GM12878 (cell line): ENCODE measurements around the gene SDHC. TPM values are rescaled to one million over a fixed set of nuclear protein-coding genes. Genes with fewer than 3 reads are reported as not detected.
"Not testable (repeated sequence)": the region's sequence is repeated elsewhere in the genome, so short reads cannot be mapped to it uniquely, and the experiment has no call there.

ENCODE experiments used
- ATAC-seq: fragments of 200-7000 bp; cut with Tn5 transposase; 3 replicates; pipeline ENCODE4 v1.9.1; 2020; ENCODE audit warnings: mild to moderate bottlenecking, moderate library complexity
- BruUV-seq: library from RNA; stranded (reverse); fragments of 400-500 nt; replicated peaks from 2 replicates; lab custom pipeline; 2021; lab: Mats Ljungman, UMichigan
- CTCF ChIA-PET: fragments of 300-600 bp; sonication (Branson Sonifier 250); formaldehyde crosslinking; extraction: SDS; loops from one replicate; lab custom pipeline; 2021; ENCODE audit warnings: inconsistent platforms; lab: Yijun Ruan, JAX
- POLR2A ChIA-PET: fragments of 350-600 bp; formaldehyde crosslinking; extraction: SDS; loops from one replicate; lab custom pipeline; 2021; ENCODE audit warnings: inconsistent platforms; lab: Charles Lee
- RAD21 ChIA-PET: fragments of 300-600 bp; sonication (Branson Sonifier 250); formaldehyde crosslinking; loops from one replicate; lab custom pipeline; 2023; ENCODE audit warnings: antibody characterized with exemption; ENCODE audit not compliant: unreplicated experiment; lab: Charles Lee
- SMC1A ChIA-PET: fragments of 300-600 bp; sonication (Branson Sonifier 250); formaldehyde crosslinking; loops from one replicate; lab custom pipeline; 2023; ENCODE audit not compliant: unreplicated experiment, uncharacterized antibody; lab: Charles Lee
- DNase-seq: peaks from one replicate; pipeline ENCODE4 v3.0.0-alpha.2; 2011; ENCODE audit warnings: low read depth, low spot score
- FAIRE-seq: peaks from 3 replicates; lab custom pipeline; 2011; peaks lifted over from hg19 to GRCh38; lab: Jason Lieb, UNC
- H2AFZ ChIP-seq: 2 replicates; pipeline ENCODE4 v1.6.0; 2011; ENCODE audit warnings: low read depth, low read length, control low read depth; ENCODE audit not compliant: control insufficient read depth
- H3K27ac ChIP-seq: 2 replicates; pipeline ENCODE4 v1.5.1; 2011; ENCODE audit warnings: control low read depth; ENCODE audit not compliant: control insufficient read depth, insufficient read depth
- H3K27me3 ChIP-seq, 2 experiments: replicated peaks in 1 of 2; 2 replicates each; pipeline versions ENCODE4 v1.6.0 to v1.6.1; 2011; ENCODE audit warnings: low read length in 1 of 2; ENCODE audit not compliant: control insufficient read depth in 2 of 2, insufficient read depth in 2 of 2
- H3K36me3 ChIP-seq, 2 experiments: 2 replicates each; pipeline ENCODE4 v1.5.1; 2011; ENCODE audit warnings: low read length in 1 of 2; ENCODE audit not compliant: control insufficient read depth in 2 of 2, insufficient read depth in 2 of 2
- H3K4me1 ChIP-seq: 2 replicates; pipeline ENCODE4 v1.6.1; 2011; ENCODE audit warnings: mild to moderate bottlenecking, low read length, moderate library complexity, mixed read lengths; ENCODE audit not compliant: control insufficient read depth, insufficient read depth
- H3K4me2 ChIP-seq: 2 replicates; pipeline ENCODE4 v1.6.0; 2011; ENCODE audit warnings: control low read depth; ENCODE audit not compliant: control insufficient read depth, insufficient read depth
- H3K4me3 ChIP-seq: fragments of 200-600 bp; sonication (generic); 2 replicates; pipeline ENCODE4 v1.5.1; 2016
- H3K79me2 ChIP-seq: 2 replicates; pipeline ENCODE4 v1.6.0; 2011; ENCODE audit warnings: low read length; ENCODE audit not compliant: control insufficient read depth, insufficient read depth
- H3K9ac ChIP-seq: 2 replicates; pipeline ENCODE4 v1.8.0; 2011; ENCODE audit warnings: low read length, control low read depth, mixed read lengths; ENCODE audit not compliant: control insufficient read depth, insufficient read depth
- H3K9me3 ChIP-seq: replicated peaks from 3 replicates; pipeline ENCODE4 v1.5.1; 2011; ENCODE audit warnings: mild to moderate bottlenecking, low read length; ENCODE audit not compliant: control insufficient read depth, insufficient read depth
- H4K20me1 ChIP-seq: 2 replicates; pipeline ENCODE4 v1.6.0; 2011; ENCODE audit not compliant: control insufficient read depth, insufficient read depth
- ATF7 ChIP-seq: fragments of 450-650 bp; IDR thresholded peaks from 2 replicates; pipeline ENCODE4 v1.6.1; 2016; ENCODE audit warnings: low read depth, mild to moderate bottlenecking
- FOXK2 ChIP-seq: fragments of 450-650 bp; IDR thresholded peaks from 2 replicates; pipeline ENCODE4 v1.6.1; 2017; ENCODE audit warnings: mild to moderate bottlenecking, moderate library complexity
- HDGF ChIP-seq: fragments of 450-650 bp; IDR thresholded peaks from 2 replicates; pipeline ENCODE4 v1.6.1; 2016; ENCODE audit warnings: antibody characterized with exemption
- JUNB ChIP-seq: IDR thresholded peaks from 2 replicates; pipeline ENCODE4 v1.6.1; 2016; ENCODE audit warnings: antibody characterized with exemption, mild to moderate bottlenecking
- KLF5 ChIP-seq: fragments of 450-650 bp; IDR thresholded peaks from 2 replicates; pipeline ENCODE4 v1.6.1; 2014; ENCODE audit warnings: mild to moderate bottlenecking; ENCODE audit not compliant: partially characterized antibody
- PKNOX1 ChIP-seq: fragments of 450-650 bp; IDR thresholded peaks from 2 replicates; pipeline ENCODE4 v1.6.1; 2016; ENCODE audit warnings: mild to moderate bottlenecking
- RELB ChIP-seq: fragments of 450-650 bp; IDR thresholded peaks from 2 replicates; pipeline ENCODE4 v1.6.1; 2017; ENCODE audit warnings: low read depth, mild to moderate bottlenecking, moderate library complexity
- RUNX3 ChIP-seq: IDR thresholded peaks from 2 replicates; pipeline ENCODE4 v1.6.1; 2012; ENCODE audit warnings: low read length, inconsistent platforms
- ZBTB40 ChIP-seq: fragments of 450-650 bp; IDR thresholded peaks from 2 replicates; pipeline ENCODE4 v1.6.1; 2016; ENCODE audit warnings: mild to moderate bottlenecking, moderate library complexity, borderline replicate concordance
- WGBS: methylation state at CpG from one replicate; pipeline ENCODE4 v1.1.6; 2016; ENCODE audit warnings: low lambda C conversion rate; ENCODE audit not compliant: insufficient replicate concordance, insufficient coverage; ENCODE audit errors: missing lambda C conversion rate; 5-methylcytosine and 5-hydroxymethylcytosine counted together
- in situ Hi-C: fragments of 300-500 bp; cut with MboI; formaldehyde crosslinking; loops from 9 replicates; pipeline ENCODE4 v1.14.3; 2018; ENCODE audit warnings: mixed read lengths
- intact Hi-C: fragments of 100-400 bp; cut with micrococcal nuclease; formaldehyde crosslinking; loops from one replicate; pipeline ENCODE4 v1.14.2; 2022; ENCODE audit not compliant: unreplicated experiment
- polyA plus RNA-seq, 11 experiments: library from polyadenylated mRNA; depleted of rRNA in 4 of 11; unstranded in 6 of 11; stranded (reverse) in 5 of 11; fragments of >200 nt; fragmentation: Nextera tagmentation in 4 of 11; fragmentation: Illumina TruSeq in 1 of 11; extraction: Ambion mirVana in 4 of 11; extraction: Trizol in 1 of 11; gene quantifications; 1 replicate in 1 of 11; 2 replicates in 10 of 11; pipeline versions ENCODE4 v1.2.1 to v1.2.3, GENCODE V29; 2011 to 2016; ENCODE audit warnings: inconsistent platforms in 2 of 11, missing spikeins in 2 of 11, low read depth in 1 of 11
- total RNA-seq, 4 experiments: library from RNA; depleted of rRNA in 3 of 4; stranded (reverse); fragments of >200 nt in 3 of 4; fragmentation: Illumina TruSeq in 1 of 4; extraction: Trizol in 1 of 4; gene quantifications; 2 replicates each; pipeline versions ENCODE4 v1.2.1 to v1.2.3, GENCODE V29; 2013 to 2021

The SDHC gene
- total and polyA plus RNA-seq, 10 of the 15 experiments (the other 5 are each of a cell fraction or from before 2014, with no cell fraction given): 18.4 to 340 (median 178) TPM

- TF ChIP-seq FOXK2 (peak; percentile 80), ZBTB40 (peak; percentile 28; the same call in 1 of the 2 replicates), ATF7 (0 out of 2 replicates have a peak, but pooled peaks have one; percentile 31), RUNX3 (peak; percentile 46), HDGF (peak; percentile 55; the same call in 1 of the 2 replicates), RELB (peak; percentile 25; the same call in 1 of the 2 replicates), JUNB (peak; percentile 62), KLF5 (peak; percentile 54), PKNOX1 (peak; percentile 90)
Measured at GRCh38 chr1:161409848-161410635, 95.9 kb downstream of the SDHC start (continued).

GRCh38 chr1:161410636-161410970 is 96.4 kb downstream of the SDHC start:
- WGBS: 69% methylated on average over 4 of the region's 4 CpGs

More at GRCh38 chr1:161410636-161410970, 96.4 kb downstream of the SDHC start:
- FAIRE-seq, H3K4me3 ChIP-seq, H3K36me3 ChIP-seq, H3K4me1 ChIP-seq, H3K9ac ChIP-seq, H3K27me3 ChIP-seq, H3K9me3 ChIP-seq, DNase-seq, in situ Hi-C loops, intact Hi-C loops, H4K20me1 ChIP-seq, BruUV-seq, H2AFZ ChIP-seq, H3K79me2 ChIP-seq, ATAC-seq, RAD21 ChIA-PET: not testable (repeated sequence)
- POLR2A ChIA-PET: interaction anchor here (1.2 kb wide), 1 partner anchor 10 kb away, joined by 3 read pairs; no protein-coding TSS in a partner anchor
- CTCF ChIA-PET: interaction anchor here (1.2 kb wide), 1 partner anchor 10 kb away, joined by 6 read pairs; no protein-coding TSS in a partner anchor
- peak overlapping the region; percentile 63; the same call in 1 of the 2 replicates for H3K4me2 ChIP-seq
- H3K27ac ChIP-seq: peak overlapping the region; percentile 63; the same call in 1 of the 2 replicates
- SMC1A ChIA-PET: interaction anchor here (0.7 kb wide), 1 partner anchor 185 kb away, joined by 4 read pairs; the partner anchor contains the start of gene TOMM40L
